Measurements from ENCODE around the gene ADAD2.
A peak's percentile ranks its signal among the peaks of the same experiment; 100 is the strongest.

ADAD2 gene

DNA sequence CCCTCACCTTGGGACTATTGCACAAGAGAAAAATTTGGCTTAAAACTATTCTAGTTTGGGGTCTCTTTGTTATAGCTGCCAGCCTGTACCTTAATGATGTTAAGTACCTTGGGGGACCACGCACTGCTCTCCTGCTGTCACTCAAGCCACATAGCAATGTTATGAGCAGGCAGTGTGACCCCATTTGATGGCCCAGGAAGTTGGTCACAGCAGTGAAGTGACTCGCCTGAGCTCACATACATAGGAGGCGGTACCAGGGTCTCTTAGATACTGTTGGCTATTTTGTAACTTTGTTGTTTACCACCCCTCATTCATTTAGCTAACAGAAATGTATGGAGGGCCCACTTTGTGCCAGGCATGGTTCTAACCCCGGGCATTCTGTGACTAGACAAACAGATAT is 32.5 kb downstream of the ADAD2 start:
- DNase-seq (ENCODE audit: low spot score) = peak; percentile 22

DNA sequence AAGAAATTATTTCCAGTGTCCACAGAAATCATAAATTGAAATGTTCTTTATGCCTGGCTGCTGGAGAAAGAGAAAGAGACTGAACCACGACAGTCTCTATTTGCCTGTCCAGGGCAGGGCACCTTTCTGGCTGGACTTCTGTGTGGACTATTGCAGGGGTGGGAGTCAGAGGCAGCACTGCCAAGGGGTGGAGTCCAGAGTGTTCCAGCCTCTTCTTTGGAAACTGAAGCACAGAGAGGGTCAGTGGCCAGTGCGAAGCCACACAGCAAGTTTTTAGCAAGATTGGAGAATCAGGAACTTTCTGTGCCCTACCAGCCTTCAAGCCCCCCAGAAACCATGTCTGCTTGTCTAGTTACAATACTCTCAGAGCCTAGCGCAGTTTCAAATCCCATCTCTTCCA is 33.6 kb downstream of the ADAD2 start:
- DNase-seq (ENCODE audit: low spot score) = no peak

DNA sequence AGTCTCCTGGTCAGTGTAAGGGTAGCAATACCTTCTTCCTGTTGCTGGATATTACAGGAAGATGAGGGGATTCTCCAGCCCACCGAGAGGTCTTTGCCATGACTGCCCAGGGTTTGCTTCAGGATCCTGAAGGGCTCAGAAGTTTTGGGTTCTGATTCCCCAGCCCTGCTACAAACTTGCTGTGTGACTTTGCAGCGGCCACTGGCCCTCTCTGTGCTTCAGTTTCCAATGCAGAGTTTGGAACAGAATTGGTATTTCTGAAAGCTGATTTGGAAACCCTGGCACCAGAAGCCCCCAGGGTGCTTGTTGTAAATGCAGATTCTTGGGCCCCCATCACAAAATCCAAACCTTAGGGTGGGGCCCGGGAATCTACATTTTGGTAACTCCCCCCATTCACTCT is 34.2 kb downstream of the ADAD2 start:
- DNase-seq (ENCODE audit: low spot score) = no peak

- DNase-seq (ENCODE audit: low spot score) = no peak
These were observed 34.6 kb downstream of the ADAD2 start for GRCh38 chr16:84225571-84225970.

DNA sequence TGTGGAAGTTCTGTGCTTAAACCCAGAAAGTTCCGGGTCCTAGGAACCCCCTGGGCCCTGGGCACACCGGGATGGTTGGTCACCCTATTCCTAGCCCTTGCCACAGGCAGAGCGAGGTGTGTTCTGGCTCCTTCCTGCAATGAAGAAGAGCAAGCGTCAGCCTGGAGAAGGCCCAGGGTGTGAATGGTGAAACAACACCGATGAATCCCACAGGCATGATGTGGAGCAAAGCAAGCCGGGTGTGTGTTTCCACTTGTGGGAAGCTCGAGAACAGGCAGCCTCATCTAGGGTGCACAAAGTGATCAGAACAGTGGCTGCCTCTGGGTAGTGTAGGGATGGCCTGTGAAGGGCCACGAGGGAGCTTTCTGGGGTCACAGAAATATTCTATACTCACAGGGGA is 35.1 kb downstream of the ADAD2 start:
- no peak for DNase-seq (ENCODE audit: low spot score)

- no peak for DNase-seq (ENCODE audit: low spot score)
These were observed 36.6 kb downstream of the ADAD2 start for GRCh38 chr16:84227548-84227947.

- peak; percentile 74 for DNase-seq (ENCODE audit: low spot score)
These were observed 37.4 kb downstream of the ADAD2 start for GRCh38 chr16:84228256-84228838.

- DNase-seq (ENCODE audit: low spot score) = no peak
These were observed 38.5 kb downstream of the ADAD2 start for GRCh38 chr16:84229471-84229870.

DNA sequence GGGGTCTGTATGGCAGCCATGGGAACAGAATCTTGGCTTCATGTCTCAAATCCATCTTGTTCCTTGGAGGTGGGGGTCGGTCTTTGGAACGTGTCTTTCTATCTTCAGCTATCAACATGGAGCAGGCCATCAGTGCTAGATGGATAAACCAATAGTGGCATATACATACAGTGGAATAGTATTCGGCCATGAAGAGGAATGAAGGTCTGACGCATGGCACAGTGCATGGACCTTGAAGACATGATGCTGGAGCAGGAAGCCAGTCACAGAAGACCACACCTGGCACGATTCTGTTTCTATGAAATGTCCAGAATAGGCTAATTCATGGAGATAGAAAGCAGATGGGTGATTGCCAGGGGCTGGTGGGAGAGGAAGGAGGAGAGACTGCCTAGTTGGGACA is 41.1 kb downstream of the ADAD2 start:
- no peak for DNase-seq (ENCODE audit: low spot score)

GRCh38 chr16:84232969-84233368 is 42.0 kb downstream of the ADAD2 start:
- no peak for DNase-seq (ENCODE audit: low spot score)

DNA sequence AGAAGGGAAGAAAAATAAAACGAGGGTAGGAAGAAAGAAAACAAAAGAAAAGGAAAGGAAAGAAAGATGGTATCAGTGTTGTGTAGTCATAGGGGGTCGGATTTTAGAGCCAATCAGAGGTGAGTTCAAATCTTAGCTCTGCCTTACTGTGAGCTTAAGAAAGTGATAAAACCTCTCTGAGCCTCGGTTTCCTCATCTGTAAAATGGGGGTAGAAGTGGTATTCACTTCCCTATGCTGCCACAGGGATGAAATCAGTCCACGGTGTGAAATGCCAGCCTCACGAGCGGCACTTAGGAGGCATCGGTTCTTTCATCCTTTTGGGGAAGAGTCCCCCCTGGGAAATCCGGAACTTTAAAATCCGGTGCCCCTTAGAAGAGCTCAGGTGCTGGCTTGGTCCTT is 42.8 kb downstream of the ADAD2 start:
- no peak for DNase-seq (ENCODE audit: low spot score)

- no peak for DNase-seq (ENCODE audit: low spot score)
These were observed 43.6 kb downstream of the ADAD2 start for GRCh38 chr16:84234321-84235241.

- no peak for DNase-seq (ENCODE audit: low spot score)
These were observed 45.7 kb downstream of the ADAD2 start for GRCh38 chr16:84236671-84237070.

- DNase-seq (ENCODE audit: low spot score) = no peak
These were observed 47.2 kb downstream of the ADAD2 start for GRCh38 chr16:84237994-84238750.

GRCh38 chr16:84239141-84239769 is 48.3 kb downstream of the ADAD2 start:
- DNase-seq (ENCODE audit: low spot score) = no peak

DNA sequence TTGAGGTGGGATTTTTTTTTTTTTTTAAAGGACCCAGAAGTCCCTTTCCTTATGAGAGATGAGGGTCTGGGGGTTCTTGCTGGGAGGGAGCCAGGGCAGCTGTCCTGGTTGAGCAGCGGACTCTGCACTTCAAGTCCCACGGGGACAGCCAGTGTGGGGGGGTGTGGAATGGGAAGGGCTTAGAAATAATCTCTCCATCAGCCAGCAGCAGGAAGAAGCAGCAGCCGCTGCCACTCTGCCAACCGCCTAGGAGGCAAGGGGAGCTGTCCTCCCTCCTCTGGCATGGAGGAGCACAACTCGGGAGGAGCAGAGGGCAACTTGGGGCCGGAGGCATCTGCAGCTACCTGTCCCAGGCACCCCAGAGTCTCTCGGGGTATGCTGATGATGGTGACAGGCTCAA is 49.0 kb downstream of the ADAD2 start, which contains the start of gene KCNG4:
Gene KCNG4 (minus strand): TSS at position 104 of the 400 bp plus-strand sequence. CDS start 2,527 bp downstream, outside the sequence.
- DNase-seq (ENCODE audit: low spot score) = no peak

- no peak for DNase-seq (ENCODE audit: low spot score)
These were observed 49.5 kb downstream of the ADAD2 start for GRCh38 chr16:84240455-84240854.

DNA sequence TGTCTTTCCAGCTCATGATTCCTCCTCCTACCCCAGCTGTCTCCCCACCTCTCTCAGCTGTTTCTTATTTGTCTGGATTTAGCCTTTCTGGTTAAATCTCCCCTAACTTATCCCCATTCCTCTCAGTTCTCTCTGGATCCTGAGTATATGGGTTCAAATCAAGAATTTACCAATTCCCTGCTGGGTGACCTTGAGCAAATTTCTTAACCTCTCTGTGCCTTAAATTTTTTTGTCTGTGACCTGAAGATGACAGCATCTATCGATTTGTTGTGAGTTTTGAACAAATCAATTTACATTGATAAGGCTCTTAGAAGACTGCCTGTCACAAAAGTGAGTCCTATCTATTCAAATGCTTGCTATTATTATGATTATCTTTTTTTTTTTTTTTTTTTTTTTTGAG is 50.8 kb downstream of the ADAD2 start:
- DNase-seq (ENCODE audit: low spot score) = no peak

DNA sequence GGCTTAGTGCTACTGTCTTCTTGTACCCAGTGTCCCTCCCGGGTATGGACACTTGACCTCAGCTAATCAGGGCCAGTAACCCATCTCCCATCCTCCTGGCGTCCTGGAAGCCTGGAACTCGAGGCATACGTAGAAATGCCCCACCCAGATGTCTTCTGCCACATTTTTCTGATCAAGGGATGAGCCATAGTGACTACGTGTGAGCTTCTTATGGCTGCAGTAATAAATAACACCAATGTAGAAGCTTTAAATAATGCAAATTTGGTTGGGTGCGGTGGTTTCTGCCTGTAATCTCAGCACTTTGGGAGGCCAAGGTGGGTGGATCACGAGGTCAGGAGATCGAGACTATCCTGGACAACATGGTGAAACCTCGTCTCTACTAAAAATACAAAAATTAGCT is 51.9 kb downstream of the ADAD2 start:
- no peak for DNase-seq (ENCODE audit: low spot score)

GRCh38 chr16:84243732-84244131 is 52.8 kb downstream of the ADAD2 start:
- no peak for DNase-seq (ENCODE audit: low spot score)

DNA sequence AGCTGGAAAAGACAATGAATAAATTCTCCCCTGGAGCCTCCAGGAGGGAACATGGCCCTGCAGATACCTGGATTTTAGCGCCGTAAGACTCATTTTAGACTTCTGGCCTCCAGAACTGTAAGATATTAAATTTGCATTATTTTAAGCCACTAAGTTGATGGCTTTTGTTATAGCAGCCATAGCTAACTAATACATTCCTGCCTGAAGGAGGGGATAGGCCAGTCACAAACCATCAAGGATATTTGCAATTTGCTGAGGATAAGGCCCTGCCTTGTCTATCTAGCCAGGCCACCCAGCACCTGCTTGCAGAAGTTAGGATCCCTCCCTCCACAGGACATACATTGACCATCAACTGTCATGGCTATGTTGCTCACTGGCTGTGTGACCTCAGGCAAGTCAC is 53.8 kb downstream of the ADAD2 start:
- no peak for DNase-seq (ENCODE audit: low spot score)

GRCh38 chr16:84245956-84246678 is 55.2 kb downstream of the ADAD2 start:
- no peak for DNase-seq (ENCODE audit: low spot score)
